ENCODE results near the gene TPT1. TPM values are rescaled to one million over a fixed set of nuclear protein-coding genes. Genes with fewer than 3 reads are reported as not detected.

The TPT1 gene
- total RNA-seq, 2 donors from 2014 or later: 1,254 to 1,787 TPM

- WGBS, 2 donors: 85 to 100% methylated on average over 1 to 2 of the region's 2 CpGs
Observed at GRCh38 chr13:45362939-45363338, 22.0 kb upstream of the TPT1 start.

DNA sequence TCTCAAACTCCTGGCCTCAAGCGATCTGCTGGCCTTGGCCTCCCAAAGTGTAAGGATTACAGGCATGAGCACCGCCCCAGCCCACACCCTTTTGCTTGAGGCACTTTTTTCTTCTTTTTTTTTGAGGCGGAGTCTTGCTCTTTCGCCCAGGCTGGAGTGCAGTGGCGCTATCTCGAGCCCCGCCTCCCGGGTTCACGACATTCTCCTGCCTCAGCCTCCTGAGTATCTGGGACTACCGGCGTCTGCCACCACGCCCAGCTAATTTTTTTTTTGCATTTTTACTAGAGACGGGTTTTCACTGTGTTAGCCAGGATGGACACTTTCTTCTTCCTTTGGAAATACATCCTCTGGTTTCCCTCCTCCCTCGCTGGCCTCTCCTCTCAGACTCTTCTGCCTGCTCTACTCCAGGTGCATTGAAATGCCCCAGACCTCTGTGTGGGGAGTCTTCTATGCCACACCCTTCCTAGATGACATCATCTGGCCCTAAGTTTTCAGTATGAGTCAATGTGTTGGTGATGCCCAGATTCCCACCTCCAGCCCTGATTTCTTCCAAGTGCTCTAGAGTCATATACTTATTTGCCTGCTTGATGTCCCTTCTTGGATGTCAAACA is 20.7 kb upstream of the TPT1 start:
- H3K36me3 ChIP-seq (replicated peaks in 1 of 2; ENCODE audit: insufficient read depth in 1 of 2, low read depth in 2 of 2): peaks cover 0 to 4% of the 10 kb centered on the region in 2 donors
- DNase-seq: no peak
- 90 to 95% methylated on average over 14 of the region's 14 CpGs for WGBS, 2 donors
- intact Hi-C loops (cut with DNase I): loop anchor here (10.0 kb wide), 1 partner anchor 143 kb away; no protein-coding TSS in a partner anchor
- H3K27ac ChIP-seq: no peak overlapping the region
- H3K9me3 ChIP-seq: no peaks in the 10 kb centered on the region
- H3K27me3 ChIP-seq: no peaks in the 10 kb centered on the region
- no peak for ATAC-seq
- no peak overlapping the region for H3K4me3 ChIP-seq
- TF ChIP-seq, protein P1, sequence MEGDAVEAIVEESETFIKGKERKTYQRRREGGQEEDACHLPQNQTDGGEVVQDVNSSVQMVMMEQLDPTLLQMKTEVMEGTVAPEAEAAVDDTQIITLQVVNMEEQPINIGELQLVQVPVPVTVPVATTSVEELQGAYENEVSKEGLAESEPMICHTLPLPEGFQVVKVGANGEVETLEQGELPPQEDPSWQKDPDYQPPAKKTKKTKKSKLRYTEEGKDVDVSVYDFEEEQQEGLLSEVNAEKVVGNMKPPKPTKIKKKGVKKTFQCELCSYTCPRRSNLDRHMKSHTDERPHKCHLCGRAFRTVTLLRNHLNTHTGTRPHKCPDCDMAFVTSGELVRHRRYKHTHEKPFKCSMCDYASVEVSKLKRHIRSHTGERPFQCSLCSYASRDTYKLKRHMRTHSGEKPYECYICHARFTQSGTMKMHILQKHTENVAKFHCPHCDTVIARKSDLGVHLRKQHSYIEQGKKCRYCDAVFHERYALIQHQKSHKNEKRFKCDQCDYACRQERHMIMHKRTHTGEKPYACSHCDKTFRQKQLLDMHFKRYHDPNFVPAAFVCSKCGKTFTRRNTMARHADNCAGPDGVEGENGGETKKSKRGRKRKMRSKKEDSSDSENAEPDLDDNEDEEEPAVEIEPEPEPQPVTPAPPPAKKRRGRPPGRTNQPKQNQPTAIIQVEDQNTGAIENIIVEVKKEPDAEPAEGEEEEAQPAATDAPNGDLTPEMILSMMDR (IDR thresholded peaks at IDR 0.05): no peak
- no peak for TF ChIP-seq POLR2A (IDR thresholded peaks at IDR 0.05)
- H3K4me1 ChIP-seq: no peaks in the 10 kb centered on the region

More at GRCh38 chr13:45362939-45363338, 22.0 kb upstream of the TPT1 start:
- Histone ChIP-seq H3K27me3 (no peaks in the 10 kb centered on the region), H3K9me3 (no peaks in the 10 kb centered on the region), H3K27ac (no peak overlapping the region), H3K4me3 (no peak overlapping the region), H3K4me1 (no peaks in the 10 kb centered on the region), H3K36me3 (replicated peaks in 1 of 2; ENCODE audit: insufficient read depth in 1 of 2, low read depth in 2 of 2) (peaks cover 0 to 4% of the 10 kb centered on the region in 2 donors)
- ATAC-seq (no peak), DNase-seq (no peak)
- TF ChIP-seq, protein P1 (IDR thresholded peaks at IDR 0.05): no peak
- no peak for TF ChIP-seq POLR2A (IDR thresholded peaks at IDR 0.05)
- intact Hi-C loops (cut with DNase I): loop anchor here (10.0 kb wide), 1 partner anchor 142 kb away; no protein-coding TSS in a partner anchor

DNA sequence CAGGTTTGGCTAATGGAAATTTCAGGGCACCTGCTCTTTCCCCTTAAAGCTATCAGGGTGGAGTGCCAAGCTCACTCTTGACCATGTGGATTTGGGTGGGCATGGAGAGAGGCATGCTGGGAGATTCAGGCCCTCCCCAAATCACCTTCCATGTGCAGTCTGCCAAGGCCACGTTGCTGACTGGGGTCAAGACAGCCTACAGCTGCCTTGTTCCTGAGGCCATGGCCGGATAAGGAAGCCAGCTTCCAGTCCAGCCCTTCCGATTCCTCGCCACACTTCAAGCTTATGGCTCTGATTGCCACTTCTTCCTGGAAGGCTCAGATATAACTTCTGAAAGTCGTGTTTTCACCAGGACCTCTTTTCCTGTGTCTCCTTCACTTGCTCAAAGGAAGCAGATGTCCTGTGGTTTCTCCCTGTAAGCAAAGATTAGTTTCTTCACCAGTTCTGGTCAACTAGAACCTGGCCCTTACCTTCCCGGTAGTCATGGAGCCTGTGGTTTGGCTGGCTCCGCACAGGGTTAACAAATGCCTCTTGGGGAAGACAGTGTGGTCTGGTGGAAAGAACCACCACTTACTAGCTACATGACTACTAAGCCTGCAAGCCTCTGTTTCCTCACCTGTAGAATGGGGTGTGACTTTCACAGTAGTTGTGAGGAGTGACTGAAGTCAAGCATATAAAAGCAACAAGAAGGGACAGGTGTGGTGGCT is 16.1 kb upstream of the TPT1 start:
- Histone ChIP-seq H3K27ac (no peak overlapping the region), H3K27me3 (no peaks in the 10 kb centered on the region), H3K4me3 (no peak overlapping the region), H3K4me1 (no peaks in the 10 kb centered on the region), H3K9me3 (no peaks in the 10 kb centered on the region), H3K36me3 (replicated peaks in 1 of 2; ENCODE audit: insufficient read depth in 1 of 2, low read depth in 2 of 2) (peaks cover 0 to 6% of the 10 kb centered on the region in 2 donors)
- WGBS, 2 donors: 76 to 83% methylated on average over 7 of the region's 7 CpGs
- no peak for DNase-seq
- ATAC-seq: no peak
- intact Hi-C loops (cut with DNase I): no loop called here
- TF ChIP-seq, protein P1 (IDR thresholded peaks at IDR 0.05): no peak
- TF ChIP-seq POLR2A (IDR thresholded peaks at IDR 0.05): no peak

GRCh38 chr13:45353895-45354294 is 12.9 kb upstream of the TPT1 start:
- 87 to 100% methylated on average over 1 of the region's 1 CpG for WGBS, 2 donors
- Histone ChIP-seq H3K9me3 (no peaks in the 10 kb centered on the region), H3K4me1 (no peaks in the 10 kb centered on the region), H3K36me3 (replicated peaks in 1 of 2; ENCODE audit: insufficient read depth in 1 of 2, low read depth in 2 of 2) (peaks cover 0 to 6% of the 10 kb centered on the region in 2 donors), H3K4me3 (no peak overlapping the region), H3K27me3 (no peaks in the 10 kb centered on the region), H3K27ac (no peak overlapping the region)
- ATAC-seq (no peak), DNase-seq (no peak)
- no peak for TF ChIP-seq POLR2A (IDR thresholded peaks at IDR 0.05)
- TF ChIP-seq, protein P1 (IDR thresholded peaks at IDR 0.05): no peak
- intact Hi-C loops (cut with DNase I): no loop called here
